ENCODE measurements around the gene DENND2A. TPM values are rescaled to one million over a fixed set of nuclear protein-coding genes. Genes with fewer than 3 reads are reported as not detected.
"Not testable (repeated sequence)": the region's sequence is repeated elsewhere in the genome, so short reads cannot be mapped to it uniquely, and the experiment has no call there.

Gene DENND2A
- total and polyA plus RNA-seq, 5 donors = 8.7 to 16.6 (median 12.1) TPM

DNA sequence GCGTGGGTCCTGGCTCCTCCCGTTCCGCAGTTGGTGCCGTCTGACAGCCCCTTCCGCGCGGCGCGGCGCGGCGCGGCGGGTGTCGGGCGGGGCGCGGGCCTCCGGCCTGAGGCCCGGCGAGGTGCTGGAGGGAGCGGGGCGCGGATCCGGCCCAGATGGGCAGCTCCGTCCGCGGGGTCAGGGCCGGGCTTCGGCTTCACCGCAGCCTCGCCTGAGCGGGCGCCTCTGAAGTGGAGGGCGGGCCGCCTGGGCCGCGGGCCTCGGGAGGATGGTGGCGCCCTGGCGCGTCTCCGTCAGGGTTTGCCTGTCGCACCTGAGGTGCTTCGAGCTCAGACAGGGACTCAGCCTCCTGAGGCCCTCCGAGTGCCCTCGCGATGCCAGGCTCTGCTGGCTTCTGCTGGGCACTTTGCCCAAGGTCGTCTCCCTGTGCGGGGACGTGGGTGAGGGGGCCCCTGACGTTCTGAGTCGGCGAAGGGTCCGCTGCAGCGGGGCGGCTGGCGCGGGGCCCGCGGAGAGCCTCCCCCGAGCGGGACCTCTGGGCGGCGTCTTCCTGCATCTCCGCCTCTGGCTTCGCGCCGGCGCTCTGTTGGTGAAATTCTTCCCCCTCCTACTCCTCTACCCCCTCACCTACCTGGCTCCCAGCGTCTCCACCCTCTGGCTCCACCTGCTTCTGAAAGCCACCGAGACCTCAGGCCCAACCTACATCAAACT is 32.6 kb upstream of the DENND2A start:
- H3K9me3 ChIP-seq (ENCODE audit: control insufficient read depth, low read length) = no peaks in the 10 kb centered on the region
- WGBS = under 1% methylated on average over 72 of the region's 72 CpGs
- H3K27me3 ChIP-seq (ENCODE audit: control insufficient read depth, insufficient read depth) = no peaks in the 10 kb centered on the region
- peak overlapping the region; percentile 97 for H3K4me3 ChIP-seq (ENCODE audit: low read length)
- ATAC-seq = peak; percentile 53 to 64
- H3K27ac ChIP-seq (ENCODE audit: low read length) = peak overlapping the region; percentile 32
- DNase-seq = peak; percentile 59 to 82 (median 81)
- intact Hi-C loops (cut with DNase I) = no loop called here
- no peaks in the 10 kb centered on the region for H3K4me1 ChIP-seq (ENCODE audit: control insufficient read depth, insufficient read depth, low read length)

DNA sequence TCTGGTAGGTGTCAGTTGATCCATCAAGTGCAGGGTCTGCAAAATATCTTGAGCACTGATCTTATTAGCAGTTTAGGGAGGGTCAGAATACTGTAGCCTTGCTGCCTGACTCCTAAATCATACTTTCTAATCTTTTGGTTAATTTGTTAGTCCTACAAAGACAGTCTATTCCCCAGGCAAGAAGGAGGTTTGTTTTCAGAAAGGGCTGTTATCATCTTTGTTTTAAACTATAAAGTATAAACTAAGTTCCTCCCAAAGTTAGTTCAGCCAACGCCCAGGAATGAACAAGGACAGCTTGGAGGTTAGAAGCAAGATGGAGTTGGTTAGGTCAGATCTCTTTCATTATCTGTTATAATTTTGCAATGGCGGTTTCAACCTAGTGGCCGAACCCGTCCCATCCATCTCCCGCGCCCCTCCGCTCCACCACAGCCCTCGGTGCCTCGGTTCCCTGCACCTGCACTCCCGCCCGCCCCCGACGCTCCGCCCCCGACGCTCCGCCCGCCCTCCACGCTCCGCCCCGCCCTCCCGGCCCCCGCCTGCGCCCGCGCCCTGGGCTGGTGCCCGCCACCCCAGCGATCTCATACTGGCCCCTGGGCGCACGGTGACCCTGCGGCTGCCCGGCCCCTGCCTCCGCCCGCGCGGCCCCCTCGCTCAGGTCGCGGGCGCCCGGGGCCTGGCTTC is 31.9 kb upstream of the DENND2A start, which contains the start of gene ADCK2:
Gene ADCK2 (plus strand): TSS at position 564 of the 681 bp plus-strand sequence. CDS start 386 bp downstream, outside the sequence.
- under 1% methylated on average over 41 of the region's 41 CpGs for WGBS
- DNase-seq = peak in 2 of 3 donors; percentile 55 to 84
- H3K9me3 ChIP-seq (ENCODE audit: control insufficient read depth, low read length) = no peaks in the 10 kb centered on the region
- intact Hi-C loops (cut with DNase I) = no loop called here
- ATAC-seq = peak; percentile 70 to 77
- H3K4me1 ChIP-seq (ENCODE audit: control insufficient read depth, insufficient read depth, low read length) = no peaks in the 10 kb centered on the region
- no peaks in the 10 kb centered on the region for H3K27me3 ChIP-seq (ENCODE audit: control insufficient read depth, insufficient read depth)
- H3K4me3 ChIP-seq (ENCODE audit: low read length) = peak within 1 kb of the TSS; percentile 97
- H3K27ac ChIP-seq (ENCODE audit: low read length) = peak within 1 kb of the TSS; percentile 32

DNA sequence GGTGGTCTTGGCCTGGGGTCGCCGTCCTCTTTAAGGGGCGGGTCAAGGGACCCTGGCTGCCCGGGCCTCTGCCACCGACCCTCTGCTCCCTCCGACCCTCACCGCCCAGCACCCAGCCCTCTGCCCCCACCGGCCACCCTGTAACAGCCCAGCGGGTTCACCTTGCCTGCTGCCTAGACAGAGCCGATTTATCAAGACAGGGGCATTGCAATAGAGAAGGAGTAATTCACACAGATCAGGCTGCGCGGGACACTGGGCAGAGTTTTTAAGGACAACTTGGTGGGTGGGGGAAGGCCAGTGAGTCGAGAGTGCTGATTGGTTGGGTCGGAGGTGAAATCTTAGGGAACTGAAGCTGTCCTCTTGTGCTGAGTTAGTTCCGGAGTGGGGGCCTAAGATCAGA is 31.4 kb upstream of the DENND2A start:
- Histone ChIP-seq H3K27me3 (ENCODE audit: control insufficient read depth, insufficient read depth) (no peaks in the 10 kb centered on the region), H3K4me3 (ENCODE audit: low read length) (no peak overlapping the region), H3K27ac (ENCODE audit: low read length) (no peak overlapping the region), H3K9me3 (ENCODE audit: control insufficient read depth, low read length) (no peaks in the 10 kb centered on the region), H3K4me1 (ENCODE audit: control insufficient read depth, insufficient read depth, low read length) (no peaks in the 10 kb centered on the region)
- DNase-seq (no peak), ATAC-seq (peak; percentile 2 to 12)
- intact Hi-C loops (cut with DNase I) = no loop called here
- WGBS = 72% methylated on average over 15 of the region's 15 CpGs

DNA sequence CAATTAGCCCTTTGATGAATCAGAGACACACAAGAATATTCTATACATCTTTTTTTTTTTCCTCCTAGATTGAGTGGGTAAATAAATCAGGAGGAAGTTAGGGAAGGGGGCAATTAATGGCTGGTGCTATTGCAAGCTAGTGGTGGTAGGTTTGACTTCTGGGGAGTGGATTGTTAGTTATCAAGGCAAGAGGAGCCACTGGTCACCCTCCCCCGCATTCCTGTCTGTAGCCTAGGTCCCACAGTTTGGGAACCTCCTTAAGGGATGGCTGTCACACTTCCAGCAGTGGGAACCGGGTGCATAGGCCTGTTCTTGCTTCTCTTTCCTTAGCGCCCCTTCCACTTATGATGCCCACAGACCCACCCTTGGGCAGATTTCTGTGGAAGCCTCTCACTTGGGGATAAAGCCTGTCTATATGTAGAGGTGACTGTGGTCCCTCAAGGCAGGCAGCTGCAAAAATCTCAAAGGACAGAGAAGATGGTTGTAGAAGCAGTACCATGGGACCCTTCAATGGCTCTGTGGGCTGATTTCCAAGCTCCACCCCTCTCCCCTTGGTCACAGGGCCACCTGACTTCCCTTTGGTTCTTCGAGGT is 29.8 kb upstream of the DENND2A start:
- WGBS = 72% methylated on average over 4 of the region's 4 CpGs
- H3K4me1 ChIP-seq (ENCODE audit: control insufficient read depth, insufficient read depth, low read length) = no peaks in the 10 kb centered on the region
- intact Hi-C loops (cut with DNase I) = no loop called here
- no peaks in the 10 kb centered on the region for H3K9me3 ChIP-seq (ENCODE audit: control insufficient read depth, low read length)
- H3K27me3 ChIP-seq (ENCODE audit: control insufficient read depth, insufficient read depth) = no peaks in the 10 kb centered on the region
- no peak overlapping the region for H3K4me3 ChIP-seq (ENCODE audit: low read length)
- ATAC-seq = no peak
- DNase-seq = no peak
- no peak overlapping the region for H3K27ac ChIP-seq (ENCODE audit: low read length)

DNA sequence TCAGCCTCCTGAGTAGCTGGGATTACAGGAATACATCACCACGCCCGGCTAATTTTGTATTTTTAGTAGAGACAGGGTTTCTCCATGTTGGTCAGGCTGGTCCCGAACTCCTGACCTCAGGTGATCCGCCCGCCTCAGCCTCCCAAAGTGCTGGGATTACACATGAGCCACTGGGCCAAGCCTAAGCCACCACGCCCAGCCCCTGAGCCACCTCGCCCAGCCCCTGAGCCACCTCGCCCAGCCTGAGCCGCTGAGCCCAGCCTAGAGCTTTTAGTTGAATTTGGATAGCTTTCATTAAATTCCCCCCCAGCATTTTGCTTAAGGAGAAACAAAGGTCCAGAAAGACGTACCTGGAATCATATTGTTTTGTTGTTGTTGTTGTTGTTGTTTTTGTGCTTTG is 29.2 kb upstream of the DENND2A start:
- H3K27ac ChIP-seq (ENCODE audit: low read length); H3K4me3 ChIP-seq (ENCODE audit: low read length); H3K4me1 ChIP-seq (ENCODE audit: control insufficient read depth, insufficient read depth, low read length); intact Hi-C loops (cut with DNase I); DNase-seq; H3K9me3 ChIP-seq (ENCODE audit: control insufficient read depth, low read length); ATAC-seq; H3K27me3 ChIP-seq (ENCODE audit: control insufficient read depth, insufficient read depth): not testable (repeated sequence)
- WGBS = 91% methylated on average over 10 of the region's 10 CpGs

DNA sequence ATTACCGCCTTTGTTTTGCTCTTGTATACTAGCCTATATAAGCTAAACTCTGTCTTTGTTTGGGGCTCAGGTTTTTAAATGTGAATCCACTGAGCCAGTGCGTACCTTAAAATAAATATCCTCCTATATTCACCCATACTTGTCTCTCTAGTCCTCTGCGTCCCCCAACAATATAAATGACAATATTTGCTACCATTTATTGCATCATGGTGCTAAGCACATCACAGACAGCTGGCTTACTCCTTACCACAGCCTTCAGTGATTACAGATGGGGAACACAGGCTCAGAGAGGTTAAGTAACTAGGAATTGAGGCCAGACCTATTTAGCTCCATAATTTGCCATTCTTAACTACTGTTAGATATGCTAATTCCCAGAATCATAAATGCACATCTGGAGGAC is 28.7 kb upstream of the DENND2A start:
- H3K4me3 ChIP-seq (ENCODE audit: low read length) = no peak overlapping the region
- no peaks in the 10 kb centered on the region for H3K4me1 ChIP-seq (ENCODE audit: control insufficient read depth, insufficient read depth, low read length)
- WGBS = 95% methylated on average over 3 of the region's 3 CpGs

DNA sequence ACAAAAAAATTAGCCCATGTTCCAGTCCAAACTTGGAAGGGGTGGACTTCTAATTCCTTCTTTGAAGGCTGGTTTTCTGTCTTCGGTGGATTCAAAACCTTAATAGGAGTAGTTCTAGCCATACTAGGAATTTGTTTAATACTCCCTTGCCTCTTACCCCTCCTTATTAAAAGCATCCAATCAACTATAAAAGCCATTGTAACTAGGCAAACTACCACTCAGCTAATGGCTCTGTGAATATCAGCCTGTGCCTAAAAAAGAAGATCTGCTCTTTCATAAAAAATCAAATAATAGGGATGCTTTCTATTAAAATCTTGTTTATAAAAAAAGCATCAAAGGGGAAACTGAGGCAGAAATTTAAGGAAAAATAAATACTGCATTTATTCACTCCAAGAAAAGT is 28.0 kb upstream of the DENND2A start:
- Histone ChIP-seq H3K4me1 (ENCODE audit: control insufficient read depth, insufficient read depth, low read length) (no peaks in the 10 kb centered on the region), H3K27me3 (ENCODE audit: control insufficient read depth, insufficient read depth) (no peaks in the 10 kb centered on the region), H3K4me3 (ENCODE audit: low read length) (no peak overlapping the region), H3K27ac (ENCODE audit: low read length) (no peak overlapping the region), H3K9me3 (ENCODE audit: control insufficient read depth, low read length) (no peaks in the 10 kb centered on the region)
- intact Hi-C loops (cut with DNase I) = no loop called here
- DNase-seq = no peak
- no peak for ATAC-seq
- WGBS = 86% methylated on average over 1 of the region's 1 CpG

More for the DNA sequence above, 28.7 kb upstream of the DENND2A start:
- Histone ChIP-seq H3K9me3 (ENCODE audit: control insufficient read depth, low read length) (no peaks in the 10 kb centered on the region), H3K27ac (ENCODE audit: low read length) (no peak overlapping the region), H3K27me3 (ENCODE audit: control insufficient read depth, insufficient read depth) (no peaks in the 10 kb centered on the region)
- DNase-seq (no peak), ATAC-seq (no peak)
- intact Hi-C loops (cut with DNase I) = no loop called here

DNA sequence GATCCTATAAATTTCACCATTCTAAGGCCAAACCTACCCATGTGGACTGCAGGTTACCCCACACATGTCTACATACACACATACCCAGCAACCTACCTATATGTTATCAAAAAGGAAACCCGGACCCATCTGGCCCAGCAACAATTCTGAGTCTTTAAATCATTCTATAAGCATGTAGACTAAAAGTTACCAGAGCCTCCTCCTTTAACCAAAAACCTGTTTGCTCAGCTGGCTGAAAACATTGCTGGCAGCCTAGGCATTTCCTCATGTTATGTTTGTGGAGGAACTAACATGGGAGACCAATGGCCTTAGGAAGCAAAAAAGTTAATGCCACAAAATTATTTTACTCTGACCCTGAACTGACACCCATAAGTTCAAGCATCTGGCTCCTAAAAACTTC is 26.9 kb upstream of the DENND2A start:
- Histone ChIP-seq H3K9me3 (ENCODE audit: control insufficient read depth, low read length) (no peaks in the 10 kb centered on the region), H3K27me3 (ENCODE audit: control insufficient read depth, insufficient read depth) (no peaks in the 10 kb centered on the region), H3K4me3 (ENCODE audit: low read length) (no peak overlapping the region), H3K4me1 (ENCODE audit: control insufficient read depth, insufficient read depth, low read length) (no peaks in the 10 kb centered on the region), H3K27ac (ENCODE audit: low read length) (no peak overlapping the region)
- intact Hi-C loops (cut with DNase I) = no loop called here
- DNase-seq (no peak), ATAC-seq (no peak)
- 81% methylated on average over 1 of the region's 1 CpG for WGBS

DNA sequence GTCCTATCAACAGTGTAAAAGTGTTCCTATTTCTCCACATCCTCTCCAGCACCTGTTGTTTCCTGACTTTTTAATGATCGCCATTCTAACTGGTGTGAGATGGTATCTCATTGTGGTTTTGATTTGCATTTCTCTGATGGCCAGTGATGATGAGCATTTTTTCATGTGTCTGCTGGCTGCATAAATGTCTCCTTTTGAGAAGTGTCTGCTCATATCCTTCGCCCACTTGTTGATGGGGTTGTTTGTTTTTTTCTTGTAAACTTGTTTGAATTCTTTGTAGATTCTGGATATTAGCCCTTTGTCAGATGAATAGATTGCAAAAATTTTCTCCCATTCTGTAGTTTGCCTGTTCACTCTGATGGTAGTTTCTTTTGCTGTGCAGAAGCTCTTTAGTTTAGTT is 22.3 kb upstream of the DENND2A start:
- ATAC-seq; H3K9me3 ChIP-seq (ENCODE audit: control insufficient read depth, low read length); H3K4me1 ChIP-seq (ENCODE audit: control insufficient read depth, insufficient read depth, low read length); DNase-seq; H3K27ac ChIP-seq (ENCODE audit: low read length); H3K4me3 ChIP-seq (ENCODE audit: low read length); intact Hi-C loops (cut with DNase I); H3K27me3 ChIP-seq (ENCODE audit: control insufficient read depth, insufficient read depth): not testable (repeated sequence)
- 97% methylated on average over 1 of the region's 2 CpGs for WGBS

DNA sequence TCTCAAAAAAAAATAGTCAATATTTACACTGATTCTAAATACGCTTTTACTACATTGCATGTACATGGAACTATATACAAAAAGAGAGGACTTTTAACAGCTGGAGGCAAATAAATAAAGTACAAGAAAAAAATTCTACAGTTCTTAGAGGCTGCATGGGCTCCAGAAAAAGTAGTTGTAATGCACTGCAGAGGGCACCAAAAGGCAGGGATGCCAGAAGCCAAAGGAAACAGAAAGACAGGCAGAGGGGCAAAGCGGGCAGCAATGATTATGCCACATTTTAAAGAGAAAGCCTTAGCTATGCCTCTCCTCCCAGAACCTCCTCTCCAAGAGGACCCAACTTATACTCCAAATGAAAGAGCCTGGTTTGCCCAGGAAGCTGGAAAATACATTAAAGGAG is 20.5 kb upstream of the DENND2A start:
- 67% methylated on average over 2 of the region's 2 CpGs for WGBS
- Histone ChIP-seq H3K4me1 (ENCODE audit: control insufficient read depth, insufficient read depth, low read length) (peaks cover 5% of the 10 kb centered on the region), H3K4me3 (ENCODE audit: low read length) (no peak overlapping the region), H3K27me3 (ENCODE audit: control insufficient read depth, insufficient read depth) (no peaks in the 10 kb centered on the region), H3K27ac (ENCODE audit: low read length) (no peak overlapping the region), H3K9me3 (ENCODE audit: control insufficient read depth, low read length) (no peaks in the 10 kb centered on the region)
- DNase-seq (no peak), ATAC-seq (no peak)
- intact Hi-C loops (cut with DNase I) = no loop called here

DNA sequence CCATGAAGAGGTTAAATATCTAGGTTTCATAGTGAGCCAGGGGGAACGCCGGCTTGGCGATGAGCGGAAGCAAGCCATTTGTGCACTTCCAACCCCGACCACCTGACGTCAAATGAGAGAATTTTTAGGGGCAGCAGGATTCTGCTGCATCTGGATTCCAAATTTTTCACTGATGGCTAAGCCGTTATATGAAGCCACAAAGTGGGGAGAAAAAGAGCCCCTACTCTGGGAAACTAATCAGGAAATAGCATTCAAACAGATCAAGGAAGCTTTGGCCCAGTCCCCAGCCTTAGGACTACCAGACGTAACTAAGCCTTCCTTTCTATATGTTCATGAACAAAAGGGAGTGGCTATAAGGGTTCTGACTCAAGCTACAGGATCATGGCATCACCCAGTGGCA is 19.2 kb upstream of the DENND2A start:
- 37% methylated on average over 8 of the region's 8 CpGs for WGBS
- Histone ChIP-seq H3K27me3 (ENCODE audit: control insufficient read depth, insufficient read depth) (no peaks in the 10 kb centered on the region), H3K9me3 (ENCODE audit: control insufficient read depth, low read length) (no peaks in the 10 kb centered on the region), H3K4me3 (ENCODE audit: low read length) (no peak overlapping the region), H3K4me1 (ENCODE audit: control insufficient read depth, insufficient read depth, low read length) (peaks cover 5% of the 10 kb centered on the region), H3K27ac (ENCODE audit: low read length) (no peak overlapping the region)
- DNase-seq = no peak
- ATAC-seq = no peak
- intact Hi-C loops (cut with DNase I) = no loop called here
